HCT116 (cell line): ENCODE data around the gene PCSK6. TPM values are rescaled to one million over a fixed set of nuclear protein-coding genes. Genes with fewer than 3 reads are reported as not detected.

ENCODE experiments used
- ATAC-seq: fragments of 200-7000 bp; cut with Tn5 transposase; 2 replicates; pipeline ENCODE4 v1.9.1; 2020; ENCODE audit warnings: mild to moderate bottlenecking, moderate library complexity
- BruUV-seq: library from RNA; stranded (reverse); fragments of 400-500 nt; replicated peaks from 2 replicates; lab custom pipeline; 2021; lab: Mats Ljungman, UMichigan
- CTCF ChIA-PET: fragments of 300-600 bp; sonication (Branson Sonifier 250); formaldehyde crosslinking; loops from one replicate; lab custom pipeline; 2021; ENCODE audit warnings: antibody characterized with exemption; lab: Charles Lee
- POLR2A ChIA-PET: fragments of 300-600, 350-600 bp; sonication (Branson Sonifier 250); formaldehyde crosslinking; loops from one replicate; lab custom pipeline; 2021; ENCODE audit warnings: antibody characterized with exemption; lab: Charles Lee
- RAD21 ChIA-PET, 2 experiments: fragments of 300-600 bp; sonication (Branson Sonifier 250); formaldehyde crosslinking; loops; one replicate each; lab custom pipeline; 2023; ENCODE audit warnings: low total read pairs in 2 of 2; ENCODE audit not compliant: uncharacterized antibody in 2 of 2, unreplicated experiment in 2 of 2, low non-redundant PET in 1 of 2; lab: Charles Lee
- DNase-seq: peaks from one replicate; pipeline ENCODE4 v3.0.0-alpha.2; 2010; ENCODE audit warnings: low read depth, low spot score
- H2AFZ ChIP-seq: fragments of 200-600 bp; shearing (Covaris generic), sonication (generic); 2 replicates; pipeline ENCODE4 v1.6.1; 2017; ENCODE audit warnings: low read depth, mixed run types, mixed read lengths, antibody characterized with exemption, low read length; ENCODE audit not compliant: poor library complexity, severe bottlenecking
- H3K27ac ChIP-seq: 2 replicates; pipeline ENCODE4 v1.5.1; 2012; ENCODE audit warnings: low read depth, low read length
- H3K27me3 ChIP-seq: fragments of 200-600 bp; sonication (generic); 2 replicates; pipeline ENCODE4 v1.6.1; 2016; ENCODE audit warnings: mixed run types, low read length, mixed read lengths; ENCODE audit not compliant: insufficient read depth
- H3K36me3 ChIP-seq, 2 experiments: fragments of 200-500 bp in 1 of 2; fragments of 200-600 bp in 1 of 2; sonication (Bioruptor generic) in 1 of 2; sonication (generic) in 1 of 2; 2 replicates each; pipeline versions ENCODE4 v1.5.1 to v1.6.1; 2014 to 2016; ENCODE audit warnings: low read length in 2 of 2, inconsistent platforms in 1 of 2, mixed read lengths in 1 of 2, mixed run types in 1 of 2; ENCODE audit not compliant: insufficient read depth in 2 of 2, control insufficient read depth in 1 of 2
- H3K4me1 ChIP-seq, 2 experiments: fragments of 200-600 bp in 1 of 2; sonication (generic) in 1 of 2; 2 replicates each; pipeline versions ENCODE4 v1.5.1 to v1.6.1; 2012 to 2017; ENCODE audit warnings: low read length in 2 of 2, inconsistent platforms in 1 of 2, mild to moderate bottlenecking in 1 of 2, mixed read lengths in 1 of 2, mixed run types in 1 of 2, moderate library complexity in 1 of 2; ENCODE audit not compliant: insufficient read depth in 2 of 2, control insufficient read depth in 1 of 2
- H3K4me2 ChIP-seq: fragments of 200-600 bp; sonication (generic); 2 replicates; pipeline ENCODE4 v1.6.1; 2017; ENCODE audit warnings: mixed run types, low read length, mixed read lengths
- H3K4me3 ChIP-seq, 2 experiments: fragments of 200-600 bp in 1 of 2; sonication (generic) in 1 of 2; replicated peaks in 1 of 2; 2 replicates each; pipeline ENCODE4 v1.5.1; 2011 to 2016; ENCODE audit warnings: low read length in 2 of 2, control low read depth in 1 of 2, low read depth in 1 of 2, mild to moderate bottlenecking in 1 of 2, mixed read lengths in 1 of 2, mixed run types in 1 of 2
- H3K79me2 ChIP-seq: fragments of 200-600 bp; sonication (generic); 2 replicates; pipeline ENCODE4 v1.6.1; 2017; ENCODE audit warnings: mild to moderate bottlenecking, mixed run types, low read length, moderate library complexity, mixed read lengths; ENCODE audit not compliant: insufficient read depth
- H3K9ac ChIP-seq: fragments of 200-600 bp; sonication (generic); 2 replicates; pipeline ENCODE4 v1.6.1; 2016; ENCODE audit warnings: low read length, mixed read lengths
- H3K9me2 ChIP-seq: fragments of 200-600 bp; sonication (generic), shearing (Covaris generic); 2 replicates; pipeline ENCODE4 v1.6.1; 2017; ENCODE audit warnings: mixed run types, mild to moderate bottlenecking, moderate library complexity; ENCODE audit not compliant: insufficient read depth
- H3K9me3 ChIP-seq, 2 experiments: fragments of 200-500 bp in 1 of 2; fragments of 200-600 bp in 1 of 2; sonication (Bioruptor generic) in 1 of 2; sonication (generic) in 1 of 2; 2 replicates each; pipeline ENCODE4 v1.6.1; 2014 to 2017; ENCODE audit warnings: low read length in 2 of 2, mixed read lengths in 2 of 2, inconsistent platforms in 1 of 2, low read depth in 1 of 2, mild to moderate bottlenecking in 1 of 2, mixed run types in 1 of 2, moderate library complexity in 1 of 2; ENCODE audit not compliant: control insufficient read depth in 1 of 2, insufficient read depth in 1 of 2
- H4K20me1 ChIP-seq: fragments of 200-600 bp; sonication (generic), shearing (Covaris generic); 2 replicates; pipeline ENCODE4 v1.6.1; 2017; ENCODE audit warnings: mixed run types, mild to moderate bottlenecking, moderate library complexity; ENCODE audit not compliant: insufficient read depth
- CBX3 ChIP-seq: IDR thresholded peaks from 2 replicates; pipeline ENCODE4 v1.6.1; 2012; ENCODE audit warnings: low read depth
- CEBPB ChIP-seq: IDR thresholded peaks from 2 replicates; pipeline ENCODE4 v1.6.1; 2012; ENCODE audit warnings: low read depth
- EZH2phosphoT487 ChIP-seq: fragments of 200-600 bp; IDR thresholded peaks from 2 replicates; pipeline ENCODE4 v1.6.1; 2018; ENCODE audit warnings: antibody characterized with exemption, borderline replicate concordance
- FOSL1 ChIP-seq: IDR thresholded peaks from 2 replicates; pipeline ENCODE4 v1.6.1; 2012; ENCODE audit warnings: low read depth
- JUND ChIP-seq: IDR thresholded peaks from 2 replicates; pipeline ENCODE4 v1.6.1; 2012
- POLR2A ChIP-seq: IDR thresholded peaks from 2 replicates; pipeline ENCODE4 v1.7.0; 2011; ENCODE audit warnings: borderline replicate concordance; ENCODE audit not compliant: insufficient read depth, insufficient read length; ENCODE audit errors: extremely low read depth
- POLR2AphosphoS5 ChIP-seq: IDR thresholded peaks from 2 replicates; pipeline ENCODE4 v1.6.1; 2011; ENCODE audit warnings: mild to moderate bottlenecking, low read depth, low read length, moderate library complexity
- SIN3A ChIP-seq: IDR thresholded peaks from 2 replicates; pipeline ENCODE4 v1.6.1; 2012; ENCODE audit warnings: low read depth
- SRF ChIP-seq: IDR thresholded peaks from 2 replicates; pipeline ENCODE4 v1.6.1; 2012; ENCODE audit warnings: low read depth
- TCF7L2 ChIP-seq: IDR thresholded peaks from 2 replicates; pipeline ENCODE4 v1.7.0; 2011; ENCODE audit warnings: borderline replicate concordance, inconsistent platforms; ENCODE audit not compliant: insufficient read depth, insufficient read length; ENCODE audit errors: extremely low read depth
- ZFX ChIP-seq: fragments of 450-650 bp; IDR thresholded peaks from 2 replicates; pipeline ENCODE4 v1.6.1; 2017
- intact Hi-C: fragments of 100-400 bp; cut with micrococcal nuclease; formaldehyde crosslinking; loops from 2 replicates; pipeline ENCODE4 v1.10.0; 2022
- total RNA-seq: library from RNA; stranded (reverse); gene quantifications from one replicate; pipeline ENCODE4 v1.2.1, GENCODE V29; 2021; ENCODE audit not compliant: unreplicated experiment
- TF ChIP-seq, protein P1 (sequence below): IDR thresholded peaks from 2 replicates; pipeline ENCODE4 v1.6.1; 2011; ENCODE audit warnings: mild to moderate bottlenecking, low read length, moderate library complexity; ENCODE audit not compliant: insufficient replicate concordance; ENCODE audit errors: extremely low read depth
- TF ChIP-seq, protein P2 (sequence below): IDR thresholded peaks from 2 replicates; pipeline ENCODE4 v1.6.1; 2012; ENCODE audit warnings: low read depth
- TF ChIP-seq, protein P3 (sequence below), 3 experiments: fragments of 200-600 bp in 1 of 3; sonication (generic) in 1 of 3; IDR thresholded peaks in 2 of 3; conservative IDR thresholded peaks in 1 of 3; 2 replicates each; pipeline ENCODE4 v1.5.1; 2012 to 2017; ENCODE audit warnings: low read depth in 2 of 3, low read length in 2 of 3, antibody characterized with exemption in 1 of 3, borderline replicate concordance in 1 of 3, control low read depth in 1 of 3, mild to moderate bottlenecking in 1 of 3, mixed read lengths in 1 of 3, mixed run types in 1 of 3, moderate library complexity in 1 of 3; ENCODE audit not compliant: insufficient read depth in 1 of 3
- TF ChIP-seq, protein P4 (sequence below): IDR thresholded peaks from 2 replicates; pipeline ENCODE4 v1.6.1; 2012

The PCSK6 gene
- total RNA-seq, 1 experiment from 2014 or later: 13.5 TPM

DNA sequence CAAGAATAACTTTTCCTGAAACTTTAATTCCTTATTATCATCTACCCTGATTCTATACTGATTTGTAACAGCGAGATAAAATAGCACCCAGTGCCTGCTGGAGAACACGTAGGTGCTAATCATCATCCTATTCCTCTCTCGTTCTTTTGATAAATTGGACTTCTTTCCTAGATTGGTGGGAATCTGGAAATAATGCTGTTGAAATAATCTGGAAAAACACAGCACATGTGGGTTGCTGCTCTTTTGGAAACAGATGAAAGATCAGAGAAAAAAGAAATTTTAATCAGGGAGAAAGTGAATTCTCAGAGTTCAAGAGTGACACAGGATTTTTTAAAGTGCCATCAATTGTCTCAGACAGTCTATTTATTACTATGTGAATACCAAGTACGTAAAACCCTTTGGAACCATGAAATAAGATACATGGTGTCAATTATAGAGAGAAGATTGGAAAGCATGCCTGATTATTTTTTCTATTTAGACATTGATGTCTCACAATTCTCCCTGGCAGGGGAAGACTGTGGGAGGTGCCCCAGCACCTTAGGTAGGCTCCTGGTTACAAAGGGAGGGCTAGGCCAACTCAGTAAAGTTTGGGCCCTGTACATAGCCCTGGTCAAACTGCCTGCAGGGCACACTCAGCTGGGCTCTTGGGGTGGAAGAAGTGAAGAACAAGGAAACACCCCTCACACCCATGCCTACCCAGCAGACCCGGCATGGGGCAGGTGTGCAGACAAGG is 134.4 kb downstream of the PCSK6 start:
- Histone ChIP-seq H3K79me2 (no peaks in the 10 kb centered on the region), H4K20me1 (no peaks in the 10 kb centered on the region), H3K4me3 (no peak overlapping the region)
- no peak for ATAC-seq
- TF ChIP-seq CBX3 (no peak), CEBPB (no peak), FOSL1 (no peak), ZFX (no peak), SIN3A (no peak), POLR2AphosphoS5 (no peak), TCF7L2 (no peak), POLR2A (no peak), JUND (no peak), EZH2phosphoT487 (no peak), SRF (no peak)
- TF ChIP-seq, protein P1, sequence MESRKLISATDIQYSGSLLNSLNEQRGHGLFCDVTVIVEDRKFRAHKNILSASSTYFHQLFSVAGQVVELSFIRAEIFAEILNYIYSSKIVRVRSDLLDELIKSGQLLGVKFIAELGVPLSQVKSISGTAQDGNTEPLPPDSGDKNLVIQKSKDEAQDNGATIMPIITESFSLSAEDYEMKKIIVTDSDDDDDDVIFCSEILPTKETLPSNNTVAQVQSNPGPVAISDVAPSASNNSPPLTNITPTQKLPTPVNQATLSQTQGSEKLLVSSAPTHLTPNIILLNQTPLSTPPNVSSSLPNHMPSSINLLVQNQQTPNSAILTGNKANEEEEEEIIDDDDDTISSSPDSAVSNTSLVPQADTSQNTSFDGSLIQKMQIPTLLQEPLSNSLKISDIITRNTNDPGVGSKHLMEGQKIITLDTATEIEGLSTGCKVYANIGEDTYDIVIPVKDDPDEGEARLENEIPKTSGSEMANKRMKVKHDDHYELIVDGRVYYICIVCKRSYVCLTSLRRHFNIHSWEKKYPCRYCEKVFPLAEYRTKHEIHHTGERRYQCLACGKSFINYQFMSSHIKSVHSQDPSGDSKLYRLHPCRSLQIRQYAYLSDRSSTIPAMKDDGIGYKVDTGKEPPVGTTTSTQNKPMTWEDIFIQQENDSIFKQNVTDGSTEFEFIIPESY: no peak
- TF ChIP-seq, protein P2, sequence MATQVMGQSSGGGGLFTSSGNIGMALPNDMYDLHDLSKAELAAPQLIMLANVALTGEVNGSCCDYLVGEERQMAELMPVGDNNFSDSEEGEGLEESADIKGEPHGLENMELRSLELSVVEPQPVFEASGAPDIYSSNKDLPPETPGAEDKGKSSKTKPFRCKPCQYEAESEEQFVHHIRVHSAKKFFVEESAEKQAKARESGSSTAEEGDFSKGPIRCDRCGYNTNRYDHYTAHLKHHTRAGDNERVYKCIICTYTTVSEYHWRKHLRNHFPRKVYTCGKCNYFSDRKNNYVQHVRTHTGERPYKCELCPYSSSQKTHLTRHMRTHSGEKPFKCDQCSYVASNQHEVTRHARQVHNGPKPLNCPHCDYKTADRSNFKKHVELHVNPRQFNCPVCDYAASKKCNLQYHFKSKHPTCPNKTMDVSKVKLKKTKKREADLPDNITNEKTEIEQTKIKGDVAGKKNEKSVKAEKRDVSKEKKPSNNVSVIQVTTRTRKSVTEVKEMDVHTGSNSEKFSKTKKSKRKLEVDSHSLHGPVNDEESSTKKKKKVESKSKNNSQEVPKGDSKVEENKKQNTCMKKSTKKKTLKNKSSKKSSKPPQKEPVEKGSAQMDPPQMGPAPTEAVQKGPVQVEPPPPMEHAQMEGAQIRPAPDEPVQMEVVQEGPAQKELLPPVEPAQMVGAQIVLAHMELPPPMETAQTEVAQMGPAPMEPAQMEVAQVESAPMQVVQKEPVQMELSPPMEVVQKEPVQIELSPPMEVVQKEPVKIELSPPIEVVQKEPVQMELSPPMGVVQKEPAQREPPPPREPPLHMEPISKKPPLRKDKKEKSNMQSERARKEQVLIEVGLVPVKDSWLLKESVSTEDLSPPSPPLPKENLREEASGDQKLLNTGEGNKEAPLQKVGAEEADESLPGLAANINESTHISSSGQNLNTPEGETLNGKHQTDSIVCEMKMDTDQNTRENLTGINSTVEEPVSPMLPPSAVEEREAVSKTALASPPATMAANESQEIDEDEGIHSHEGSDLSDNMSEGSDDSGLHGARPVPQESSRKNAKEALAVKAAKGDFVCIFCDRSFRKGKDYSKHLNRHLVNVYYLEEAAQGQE: no peak
- TF ChIP-seq, protein P3, sequence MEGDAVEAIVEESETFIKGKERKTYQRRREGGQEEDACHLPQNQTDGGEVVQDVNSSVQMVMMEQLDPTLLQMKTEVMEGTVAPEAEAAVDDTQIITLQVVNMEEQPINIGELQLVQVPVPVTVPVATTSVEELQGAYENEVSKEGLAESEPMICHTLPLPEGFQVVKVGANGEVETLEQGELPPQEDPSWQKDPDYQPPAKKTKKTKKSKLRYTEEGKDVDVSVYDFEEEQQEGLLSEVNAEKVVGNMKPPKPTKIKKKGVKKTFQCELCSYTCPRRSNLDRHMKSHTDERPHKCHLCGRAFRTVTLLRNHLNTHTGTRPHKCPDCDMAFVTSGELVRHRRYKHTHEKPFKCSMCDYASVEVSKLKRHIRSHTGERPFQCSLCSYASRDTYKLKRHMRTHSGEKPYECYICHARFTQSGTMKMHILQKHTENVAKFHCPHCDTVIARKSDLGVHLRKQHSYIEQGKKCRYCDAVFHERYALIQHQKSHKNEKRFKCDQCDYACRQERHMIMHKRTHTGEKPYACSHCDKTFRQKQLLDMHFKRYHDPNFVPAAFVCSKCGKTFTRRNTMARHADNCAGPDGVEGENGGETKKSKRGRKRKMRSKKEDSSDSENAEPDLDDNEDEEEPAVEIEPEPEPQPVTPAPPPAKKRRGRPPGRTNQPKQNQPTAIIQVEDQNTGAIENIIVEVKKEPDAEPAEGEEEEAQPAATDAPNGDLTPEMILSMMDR (IDR thresholded peaks at IDR 0.05 in 2 of 3, conservative IDR thresholded peaks at IDR 0.05 in 1 of 3; ENCODE audit: borderline replicate concordance in 1 of 3, insufficient read depth in 1 of 3, low read depth in 2 of 3, low read length in 2 of 3): no peak
- TF ChIP-seq, protein P4, sequence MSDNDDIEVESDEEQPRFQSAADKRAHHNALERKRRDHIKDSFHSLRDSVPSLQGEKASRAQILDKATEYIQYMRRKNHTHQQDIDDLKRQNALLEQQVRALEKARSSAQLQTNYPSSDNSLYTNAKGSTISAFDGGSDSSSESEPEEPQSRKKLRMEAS: no peak
- TF ChIP-seq, all 23 proteins: peak for 0
- no TSS peak for BruUV-seq
- ChIA-PET CTCF (no interaction called here), POLR2A (no interaction called here), RAD21 (no interaction called here)
- no peaks in the 10 kb centered on the region for H3K27me3 ChIP-seq
- no peak overlapping the region for H3K27ac ChIP-seq
- H3K4me1 ChIP-seq: no peaks in the 10 kb centered on the region
- no peak overlapping the region for H3K9ac ChIP-seq
- H3K4me2 ChIP-seq: no peak overlapping the region
- no peak for DNase-seq
- H2AFZ ChIP-seq: no peak overlapping the region
- no peaks in the 10 kb centered on the region for H3K9me2 ChIP-seq
- H3K9me3 ChIP-seq: no peaks in the 10 kb centered on the region
- no peaks in the 10 kb centered on the region for H3K36me3 ChIP-seq
- intact Hi-C loops: no loop called here
